HCT116 (cell line): ENCODE data around the gene CCDC15. TPM values are rescaled to one million over a fixed set of nuclear protein-coding genes. Genes with fewer than 3 reads are reported as not detected.

ENCODE experiments used
- ATAC-seq: fragments of 200-7000 bp; cut with Tn5 transposase; 2 replicates; pipeline ENCODE4 v1.9.1; 2020; ENCODE audit warnings: mild to moderate bottlenecking, moderate library complexity
- BruUV-seq: library from RNA; stranded (reverse); fragments of 400-500 nt; replicated peaks from 2 replicates; lab custom pipeline; 2021; lab: Mats Ljungman, UMichigan
- CTCF ChIA-PET: fragments of 300-600 bp; sonication (Branson Sonifier 250); formaldehyde crosslinking; loops from one replicate; lab custom pipeline; 2021; ENCODE audit warnings: antibody characterized with exemption; lab: Charles Lee
- POLR2A ChIA-PET: fragments of 300-600, 350-600 bp; sonication (Branson Sonifier 250); formaldehyde crosslinking; loops from one replicate; lab custom pipeline; 2021; ENCODE audit warnings: antibody characterized with exemption; lab: Charles Lee
- RAD21 ChIA-PET, 2 experiments: fragments of 300-600 bp; sonication (Branson Sonifier 250); formaldehyde crosslinking; loops; one replicate each; lab custom pipeline; 2023; ENCODE audit warnings: low total read pairs in 2 of 2; ENCODE audit not compliant: uncharacterized antibody in 2 of 2, unreplicated experiment in 2 of 2, low non-redundant PET in 1 of 2; lab: Charles Lee
- DNase-seq: peaks from one replicate; pipeline ENCODE4 v3.0.0-alpha.2; 2010; ENCODE audit warnings: low read depth, low spot score
- H2AFZ ChIP-seq: fragments of 200-600 bp; shearing (Covaris generic), sonication (generic); 2 replicates; pipeline ENCODE4 v1.6.1; 2017; ENCODE audit warnings: low read depth, mixed run types, mixed read lengths, antibody characterized with exemption, low read length; ENCODE audit not compliant: poor library complexity, severe bottlenecking
- H3K27ac ChIP-seq: 2 replicates; pipeline ENCODE4 v1.5.1; 2012; ENCODE audit warnings: low read depth, low read length
- H3K27me3 ChIP-seq: fragments of 200-600 bp; sonication (generic); 2 replicates; pipeline ENCODE4 v1.6.1; 2016; ENCODE audit warnings: mixed run types, low read length, mixed read lengths; ENCODE audit not compliant: insufficient read depth
- H3K36me3 ChIP-seq, 2 experiments: fragments of 200-500 bp in 1 of 2; fragments of 200-600 bp in 1 of 2; sonication (Bioruptor generic) in 1 of 2; sonication (generic) in 1 of 2; 2 replicates each; pipeline versions ENCODE4 v1.5.1 to v1.6.1; 2014 to 2016; ENCODE audit warnings: low read length in 2 of 2, inconsistent platforms in 1 of 2, mixed read lengths in 1 of 2, mixed run types in 1 of 2; ENCODE audit not compliant: insufficient read depth in 2 of 2, control insufficient read depth in 1 of 2
- H3K4me1 ChIP-seq, 2 experiments: fragments of 200-600 bp in 1 of 2; sonication (generic) in 1 of 2; 2 replicates each; pipeline versions ENCODE4 v1.5.1 to v1.6.1; 2012 to 2017; ENCODE audit warnings: low read length in 2 of 2, inconsistent platforms in 1 of 2, mild to moderate bottlenecking in 1 of 2, mixed read lengths in 1 of 2, mixed run types in 1 of 2, moderate library complexity in 1 of 2; ENCODE audit not compliant: insufficient read depth in 2 of 2, control insufficient read depth in 1 of 2
- H3K4me2 ChIP-seq: fragments of 200-600 bp; sonication (generic); 2 replicates; pipeline ENCODE4 v1.6.1; 2017; ENCODE audit warnings: mixed run types, low read length, mixed read lengths
- H3K4me3 ChIP-seq, 2 experiments: fragments of 200-600 bp in 1 of 2; sonication (generic) in 1 of 2; replicated peaks in 1 of 2; 2 replicates each; pipeline ENCODE4 v1.5.1; 2011 to 2016; ENCODE audit warnings: low read length in 2 of 2, control low read depth in 1 of 2, low read depth in 1 of 2, mild to moderate bottlenecking in 1 of 2, mixed read lengths in 1 of 2, mixed run types in 1 of 2
- H3K79me2 ChIP-seq: fragments of 200-600 bp; sonication (generic); 2 replicates; pipeline ENCODE4 v1.6.1; 2017; ENCODE audit warnings: mild to moderate bottlenecking, mixed run types, low read length, moderate library complexity, mixed read lengths; ENCODE audit not compliant: insufficient read depth
- H3K9ac ChIP-seq: fragments of 200-600 bp; sonication (generic); 2 replicates; pipeline ENCODE4 v1.6.1; 2016; ENCODE audit warnings: low read length, mixed read lengths
- H3K9me2 ChIP-seq: fragments of 200-600 bp; sonication (generic), shearing (Covaris generic); 2 replicates; pipeline ENCODE4 v1.6.1; 2017; ENCODE audit warnings: mixed run types, mild to moderate bottlenecking, moderate library complexity; ENCODE audit not compliant: insufficient read depth
- H3K9me3 ChIP-seq, 2 experiments: fragments of 200-500 bp in 1 of 2; fragments of 200-600 bp in 1 of 2; sonication (Bioruptor generic) in 1 of 2; sonication (generic) in 1 of 2; 2 replicates each; pipeline ENCODE4 v1.6.1; 2014 to 2017; ENCODE audit warnings: low read length in 2 of 2, mixed read lengths in 2 of 2, inconsistent platforms in 1 of 2, low read depth in 1 of 2, mild to moderate bottlenecking in 1 of 2, mixed run types in 1 of 2, moderate library complexity in 1 of 2; ENCODE audit not compliant: control insufficient read depth in 1 of 2, insufficient read depth in 1 of 2
- H4K20me1 ChIP-seq: fragments of 200-600 bp; sonication (generic), shearing (Covaris generic); 2 replicates; pipeline ENCODE4 v1.6.1; 2017; ENCODE audit warnings: mixed run types, mild to moderate bottlenecking, moderate library complexity; ENCODE audit not compliant: insufficient read depth
- ATF3 ChIP-seq: IDR thresholded peaks from 2 replicates; pipeline ENCODE4 v1.6.1; 2012
- EGR1 ChIP-seq: IDR thresholded peaks from 2 replicates; pipeline ENCODE4 v1.6.1; 2012; ENCODE audit warnings: low read depth
- EZH2 ChIP-seq: fragments of 200-600 bp; sonication (generic); IDR thresholded peaks from 2 replicates; pipeline ENCODE4 v1.6.1; 2017; ENCODE audit warnings: antibody characterized with exemption, mixed run types
- EZH2phosphoT487 ChIP-seq: fragments of 200-600 bp; IDR thresholded peaks from 2 replicates; pipeline ENCODE4 v1.6.1; 2018; ENCODE audit warnings: antibody characterized with exemption, borderline replicate concordance
- FOSL1 ChIP-seq: IDR thresholded peaks from 2 replicates; pipeline ENCODE4 v1.6.1; 2012; ENCODE audit warnings: low read depth
- POLR2AphosphoS5 ChIP-seq: IDR thresholded peaks from 2 replicates; pipeline ENCODE4 v1.6.1; 2011; ENCODE audit warnings: mild to moderate bottlenecking, low read depth, low read length, moderate library complexity
- REST ChIP-seq: IDR thresholded peaks from 2 replicates; pipeline ENCODE4 v1.6.1; 2012; ENCODE audit warnings: low read depth
- SIN3A ChIP-seq: IDR thresholded peaks from 2 replicates; pipeline ENCODE4 v1.6.1; 2012; ENCODE audit warnings: low read depth
- SRF ChIP-seq: IDR thresholded peaks from 2 replicates; pipeline ENCODE4 v1.6.1; 2012; ENCODE audit warnings: low read depth
- intact Hi-C: fragments of 100-400 bp; cut with micrococcal nuclease; formaldehyde crosslinking; loops from 2 replicates; pipeline ENCODE4 v1.10.0; 2022
- total RNA-seq: library from RNA; stranded (reverse); gene quantifications from one replicate; pipeline ENCODE4 v1.2.1, GENCODE V29; 2021; ENCODE audit not compliant: unreplicated experiment
- TF ChIP-seq, protein P1 (sequence below): IDR thresholded peaks from 2 replicates; pipeline ENCODE4 v1.6.1; 2011; ENCODE audit warnings: mild to moderate bottlenecking, low read length, moderate library complexity; ENCODE audit not compliant: insufficient replicate concordance; ENCODE audit errors: extremely low read depth
- TF ChIP-seq, protein P2 (sequence below): IDR thresholded peaks from 2 replicates; pipeline ENCODE4 v1.6.1; 2012

CCDC15 gene
- total RNA-seq, 1 experiment from 2014 or later: 2.4 TPM

GRCh38 chr11:124938206-124938765 is 15.7 kb upstream of the CCDC15 start (continued):
- TF ChIP-seq, protein P1, sequence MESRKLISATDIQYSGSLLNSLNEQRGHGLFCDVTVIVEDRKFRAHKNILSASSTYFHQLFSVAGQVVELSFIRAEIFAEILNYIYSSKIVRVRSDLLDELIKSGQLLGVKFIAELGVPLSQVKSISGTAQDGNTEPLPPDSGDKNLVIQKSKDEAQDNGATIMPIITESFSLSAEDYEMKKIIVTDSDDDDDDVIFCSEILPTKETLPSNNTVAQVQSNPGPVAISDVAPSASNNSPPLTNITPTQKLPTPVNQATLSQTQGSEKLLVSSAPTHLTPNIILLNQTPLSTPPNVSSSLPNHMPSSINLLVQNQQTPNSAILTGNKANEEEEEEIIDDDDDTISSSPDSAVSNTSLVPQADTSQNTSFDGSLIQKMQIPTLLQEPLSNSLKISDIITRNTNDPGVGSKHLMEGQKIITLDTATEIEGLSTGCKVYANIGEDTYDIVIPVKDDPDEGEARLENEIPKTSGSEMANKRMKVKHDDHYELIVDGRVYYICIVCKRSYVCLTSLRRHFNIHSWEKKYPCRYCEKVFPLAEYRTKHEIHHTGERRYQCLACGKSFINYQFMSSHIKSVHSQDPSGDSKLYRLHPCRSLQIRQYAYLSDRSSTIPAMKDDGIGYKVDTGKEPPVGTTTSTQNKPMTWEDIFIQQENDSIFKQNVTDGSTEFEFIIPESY: no peak

DNA sequence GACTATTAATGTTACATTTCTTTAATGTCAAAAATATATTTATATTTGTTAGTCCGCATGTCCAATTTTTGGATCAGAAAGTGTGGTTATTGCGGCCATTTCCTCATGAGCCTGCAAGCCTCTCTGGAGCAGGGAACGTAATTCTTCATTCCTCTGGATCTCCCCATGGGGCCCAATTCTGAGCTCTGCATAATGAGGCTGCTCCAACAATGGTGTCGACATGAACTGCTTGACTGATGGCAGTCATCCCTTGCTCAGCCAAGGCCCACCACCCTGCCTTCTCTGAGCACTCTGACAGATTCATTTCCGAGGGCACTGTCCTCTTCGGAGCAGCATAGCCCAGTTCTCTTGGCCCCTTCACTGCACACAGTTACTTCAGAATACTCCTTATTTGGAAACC is 15.0 kb upstream of the CCDC15 start:
- H2AFZ ChIP-seq: no peak overlapping the region
- no peak for TF ChIP-seq REST
- no peak for TF ChIP-seq SIN3A
- no peak for TF ChIP-seq EZH2phosphoT487
- TF ChIP-seq ATF3: no peak
- TF ChIP-seq, protein P1: no peak
- no peak for TF ChIP-seq POLR2AphosphoS5
- TF ChIP-seq, protein P2, sequence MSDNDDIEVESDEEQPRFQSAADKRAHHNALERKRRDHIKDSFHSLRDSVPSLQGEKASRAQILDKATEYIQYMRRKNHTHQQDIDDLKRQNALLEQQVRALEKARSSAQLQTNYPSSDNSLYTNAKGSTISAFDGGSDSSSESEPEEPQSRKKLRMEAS: no peak
- TF ChIP-seq FOSL1: no peak
- no peak for TF ChIP-seq SRF
- TF ChIP-seq EGR1: no peak
- no peak for TF ChIP-seq EZH2
- H3K9me2 ChIP-seq: no peaks in the 10 kb centered on the region
- ChIA-PET CTCF (no interaction called here), RAD21 (no interaction called here), POLR2A (no interaction called here)
- H3K27me3 ChIP-seq: no peaks in the 10 kb centered on the region
- H3K4me1 ChIP-seq: peaks cover 0 to 5% of the 10 kb centered on the region in 2 experiments; a peak in 1 of 4 replicates
- intact Hi-C loops: no loop called here
- H3K4me2 ChIP-seq: no peak overlapping the region
- DNase-seq (no peak), ATAC-seq (no peak)
- H3K9ac ChIP-seq: no peak overlapping the region
- no peaks in the 10 kb centered on the region for H3K36me3 ChIP-seq
- H3K79me2 ChIP-seq: no peaks in the 10 kb centered on the region
- H3K27ac ChIP-seq: no peak overlapping the region
- H3K4me3 ChIP-seq: no peak overlapping the region
- H3K9me3 ChIP-seq: no peaks in the 10 kb centered on the region
- no peaks in the 10 kb centered on the region for H4K20me1 ChIP-seq
- BruUV-seq: no TSS peak
